ENCODE results near the gene FAM171A2. TPM values are rescaled to one million over a fixed set of nuclear protein-coding genes. Genes with fewer than 3 reads are reported as not detected.

The FAM171A2 gene
- total RNA-seq, 1 experiment from 2014 or later, result 7.6 TPM

GRCh38 chr17:44315760-44316731 lies 47.6 kb downstream of the FAM171A2 start:
- Histone ChIP-seq H3K4me3 (ENCODE audit: low read depth in 2 of 2, low read length in 2 of 2) (peak overlapping the region; percentile 42 to 50; a peak in 2 of 4 replicates), H3K9me3 (ENCODE audit: control insufficient read depth, insufficient read depth, low read depth, low read length) (no peaks in the 10 kb centered on the region), H3K36me3 (ENCODE audit: control insufficient read depth, insufficient read depth, low read length) (no peaks in the 10 kb centered on the region), H3K4me1 (ENCODE audit: control insufficient read depth, insufficient read depth, low read length) (no peaks in the 10 kb centered on the region), H3K27me3 (ENCODE audit: control insufficient read depth, insufficient read depth, low read length) (no peaks in the 10 kb centered on the region), H3K27ac (ENCODE audit: low read length) (no peak overlapping the region)
- CTCF ChIA-PET, result no interaction called here
- TF ChIP-seq SIN3A (IDR thresholded peaks at IDR 0.05; ENCODE audit: borderline replicate concordance, insufficient read depth, low read depth, low read length), result no peak
- no peak for TF ChIP-seq CTCF (IDR thresholded peaks at IDR 0.05)
- TF ChIP-seq TCF7L2 (IDR thresholded peaks at IDR 0.05; ENCODE audit: low read depth, low read length), result no peak
- TF ChIP-seq REST (IDR thresholded peaks at IDR 0.05; ENCODE audit: insufficient read depth in 1 of 2, low read depth in 2 of 2, low read length in 1 of 2), result no peak
- TF ChIP-seq POLR2AphosphoS5 (IDR thresholded peaks at IDR 0.05; ENCODE audit: low read depth, low read length), result no peak
- no TSS peak for BruUV-seq (replicated peaks)
- ATAC-seq (no peak), DNase-seq (ENCODE audit: low read depth, low spot score) (no peak)
- intact Hi-C loops (cut with micrococcal nuclease; ENCODE audit: unreplicated experiment) (no loop called here), in situ Hi-C loops (cut with HindIII; ENCODE audit: low pct_unique_long_range_greater_than_20kb, low sequenced_read_pairs) (no loop called here)
- POLR2A ChIA-PET, result no interaction called here

- TF ChIP-seq SIN3A (IDR thresholded peaks at IDR 0.05; ENCODE audit: borderline replicate concordance, insufficient read depth, low read depth, low read length) (no peak), POLR2AphosphoS5 (IDR thresholded peaks at IDR 0.05; ENCODE audit: low read depth, low read length) (no peak), CTCF (IDR thresholded peaks at IDR 0.05) (no peak), TCF7L2 (IDR thresholded peaks at IDR 0.05; ENCODE audit: low read depth, low read length) (no peak), REST (IDR thresholded peaks at IDR 0.05; ENCODE audit: insufficient read depth in 1 of 2, low read depth in 2 of 2, low read length in 1 of 2) (no peak)
- Histone ChIP-seq H3K4me3 (ENCODE audit: low read depth in 2 of 2, low read length in 2 of 2) (peak overlapping the region; percentile 42 to 50), H3K9me3 (ENCODE audit: control insufficient read depth, insufficient read depth, low read depth, low read length) (no peaks in the 10 kb centered on the region), H3K36me3 (ENCODE audit: control insufficient read depth, insufficient read depth, low read length) (no peaks in the 10 kb centered on the region), H3K27me3 (ENCODE audit: control insufficient read depth, insufficient read depth, low read length) (no peaks in the 10 kb centered on the region), H3K27ac (ENCODE audit: low read length) (0 out of 2 replicates have a peak overlapping the region, but pooled peaks have one; percentile 23), H3K4me1 (ENCODE audit: control insufficient read depth, insufficient read depth, low read length) (no peaks in the 10 kb centered on the region)
- in situ Hi-C loops (cut with HindIII; ENCODE audit: low pct_unique_long_range_greater_than_20kb, low sequenced_read_pairs), result no loop called here
- ChIA-PET CTCF (interaction anchor here (0.6 kb wide), 2 partner anchors 209 to 1161 kb away, joined by 3 read pairs; no protein-coding TSS in a partner anchor), POLR2A (interaction anchor here (0.6 kb wide), 1 partner anchor 38 kb away, joined by 18 read pairs; no protein-coding TSS in a partner anchor)
- intact Hi-C loops (cut with micrococcal nuclease; ENCODE audit: unreplicated experiment), result no loop called here
- DNase-seq (ENCODE audit: low read depth, low spot score) (no peak), ATAC-seq (peak; percentile 78)
- BruUV-seq (replicated peaks), result no TSS peak
Observed at GRCh38 chr17:44314869-44315661, 48.6 kb downstream of the FAM171A2 start.
